GM12878 (cell line): ENCODE measurements around the gene COL23A1. TPM values are rescaled to one million over a fixed set of nuclear protein-coding genes. Genes with fewer than 3 reads are reported as not detected.

Source experiments
- ATAC-seq: fragments of 200-7000 bp; cut with Tn5 transposase; 3 replicates; pipeline ENCODE4 v1.9.1; 2020; ENCODE audit warnings: mild to moderate bottlenecking, moderate library complexity
- BruUV-seq: library from RNA; stranded (reverse); fragments of 400-500 nt; replicated peaks from 2 replicates; lab custom pipeline; 2021; lab: Mats Ljungman, UMichigan
- CTCF ChIA-PET: fragments of 300-600 bp; sonication (Branson Sonifier 250); formaldehyde crosslinking; extraction: SDS; loops from one replicate; lab custom pipeline; 2021; ENCODE audit warnings: inconsistent platforms; lab: Yijun Ruan, JAX
- POLR2A ChIA-PET: fragments of 350-600 bp; formaldehyde crosslinking; extraction: SDS; loops from one replicate; lab custom pipeline; 2021; ENCODE audit warnings: inconsistent platforms; lab: Charles Lee
- RAD21 ChIA-PET: fragments of 300-600 bp; sonication (Branson Sonifier 250); formaldehyde crosslinking; loops from one replicate; lab custom pipeline; 2023; ENCODE audit warnings: antibody characterized with exemption; ENCODE audit not compliant: unreplicated experiment; lab: Charles Lee
- SMC1A ChIA-PET: fragments of 300-600 bp; sonication (Branson Sonifier 250); formaldehyde crosslinking; loops from one replicate; lab custom pipeline; 2023; ENCODE audit not compliant: unreplicated experiment, uncharacterized antibody; lab: Charles Lee
- DNase-seq: peaks from one replicate; pipeline ENCODE4 v3.0.0-alpha.2; 2011; ENCODE audit warnings: low read depth, low spot score
- FAIRE-seq: peaks from 3 replicates; lab custom pipeline; 2011; peaks lifted over from hg19 to GRCh38; lab: Jason Lieb, UNC
- H2AFZ ChIP-seq: 2 replicates; pipeline ENCODE4 v1.6.0; 2011; ENCODE audit warnings: low read depth, low read length, control low read depth; ENCODE audit not compliant: control insufficient read depth
- H3K27ac ChIP-seq: 2 replicates; pipeline ENCODE4 v1.5.1; 2011; ENCODE audit warnings: control low read depth; ENCODE audit not compliant: control insufficient read depth, insufficient read depth
- H3K27me3 ChIP-seq, 2 experiments: replicated peaks in 1 of 2; 2 replicates each; pipeline versions ENCODE4 v1.6.0 to v1.6.1; 2011; ENCODE audit warnings: low read length in 1 of 2; ENCODE audit not compliant: control insufficient read depth in 2 of 2, insufficient read depth in 2 of 2
- H3K36me3 ChIP-seq, 2 experiments: 2 replicates each; pipeline ENCODE4 v1.5.1; 2011; ENCODE audit warnings: low read length in 1 of 2; ENCODE audit not compliant: control insufficient read depth in 2 of 2, insufficient read depth in 2 of 2
- H3K4me1 ChIP-seq: 2 replicates; pipeline ENCODE4 v1.6.1; 2011; ENCODE audit warnings: mild to moderate bottlenecking, low read length, moderate library complexity, mixed read lengths; ENCODE audit not compliant: control insufficient read depth, insufficient read depth
- H3K4me2 ChIP-seq: 2 replicates; pipeline ENCODE4 v1.6.0; 2011; ENCODE audit warnings: control low read depth; ENCODE audit not compliant: control insufficient read depth, insufficient read depth
- H3K4me3 ChIP-seq: fragments of 200-600 bp; sonication (generic); 2 replicates; pipeline ENCODE4 v1.5.1; 2016
- H3K79me2 ChIP-seq: 2 replicates; pipeline ENCODE4 v1.6.0; 2011; ENCODE audit warnings: low read length; ENCODE audit not compliant: control insufficient read depth, insufficient read depth
- H3K9ac ChIP-seq: 2 replicates; pipeline ENCODE4 v1.8.0; 2011; ENCODE audit warnings: low read length, control low read depth, mixed read lengths; ENCODE audit not compliant: control insufficient read depth, insufficient read depth
- H3K9me3 ChIP-seq: replicated peaks from 3 replicates; pipeline ENCODE4 v1.5.1; 2011; ENCODE audit warnings: mild to moderate bottlenecking, low read length; ENCODE audit not compliant: control insufficient read depth, insufficient read depth
- H4K20me1 ChIP-seq: 2 replicates; pipeline ENCODE4 v1.6.0; 2011; ENCODE audit not compliant: control insufficient read depth, insufficient read depth
- BACH1 ChIP-seq: fragments of 450-650 bp; IDR thresholded peaks from 2 replicates; pipeline ENCODE4 v1.6.1; 2017; ENCODE audit warnings: mild to moderate bottlenecking, borderline replicate concordance
- FOS ChIP-seq: IDR thresholded peaks from 3 replicates; pipeline ENCODE4 v1.6.1; 2011; ENCODE audit warnings: borderline replicate concordance; ENCODE audit not compliant: insufficient read length; ENCODE audit errors: extremely low read depth
- HCFC1 ChIP-seq: fragments of 150-350 bp; IDR thresholded peaks from 2 replicates; pipeline ENCODE4 v1.6.1; 2014; ENCODE audit warnings: low read length
- SMAD1 ChIP-seq: fragments of 450-650 bp; IDR thresholded peaks from 2 replicates; pipeline ENCODE4 v1.6.1; 2018; ENCODE audit warnings: mild to moderate bottlenecking, low read depth; ENCODE audit not compliant: partially characterized antibody
- ZNF274 ChIP-seq: IDR thresholded peaks from one replicate; pipeline ENCODE4 v1.8.0; 2011; ENCODE audit not compliant: insufficient read length, insufficient read depth
- WGBS: methylation state at CpG from one replicate; pipeline ENCODE4 v1.1.6; 2016; ENCODE audit warnings: low lambda C conversion rate; ENCODE audit not compliant: insufficient replicate concordance, insufficient coverage; ENCODE audit errors: missing lambda C conversion rate; 5-methylcytosine and 5-hydroxymethylcytosine counted together
- in situ Hi-C: fragments of 300-500 bp; cut with MboI; formaldehyde crosslinking; loops from 9 replicates; pipeline ENCODE4 v1.14.3; 2018; ENCODE audit warnings: mixed read lengths
- intact Hi-C: fragments of 100-400 bp; cut with micrococcal nuclease; formaldehyde crosslinking; loops from one replicate; pipeline ENCODE4 v1.14.2; 2022; ENCODE audit not compliant: unreplicated experiment
- polyA plus RNA-seq, 11 experiments: library from polyadenylated mRNA; depleted of rRNA in 4 of 11; unstranded in 6 of 11; stranded (reverse) in 5 of 11; fragments of >200 nt; fragmentation: Nextera tagmentation in 4 of 11; fragmentation: Illumina TruSeq in 1 of 11; extraction: Ambion mirVana in 4 of 11; extraction: Trizol in 1 of 11; gene quantifications; 1 replicate in 1 of 11; 2 replicates in 10 of 11; pipeline versions ENCODE4 v1.2.1 to v1.2.3, GENCODE V29; 2011 to 2016; ENCODE audit warnings: inconsistent platforms in 2 of 11, missing spikeins in 2 of 11, low read depth in 1 of 11
- total RNA-seq, 4 experiments: library from RNA; depleted of rRNA in 3 of 4; stranded (reverse); fragments of >200 nt in 3 of 4; fragmentation: Illumina TruSeq in 1 of 4; extraction: Trizol in 1 of 4; gene quantifications; 2 replicates each; pipeline versions ENCODE4 v1.2.1 to v1.2.3, GENCODE V29; 2013 to 2021
- TF ChIP-seq, protein P1 (sequence below): fragments of 450-650 bp; IDR thresholded peaks from 2 replicates; pipeline ENCODE4 v1.6.1; 2017; ENCODE audit warnings: mild to moderate bottlenecking, moderate library complexity
- TF ChIP-seq, protein P2 (sequence below): IDR thresholded peaks from 2 replicates; pipeline ENCODE4 v1.6.1; 2011; ENCODE audit warnings: borderline replicate concordance, low read depth, mild to moderate bottlenecking, moderate library complexity, mixed read lengths, low read length; ENCODE audit not compliant: insufficient read depth; ENCODE audit errors: extremely low read length
- TF ChIP-seq, protein P3 (sequence below): fragments of 450-650 bp; IDR thresholded peaks from 2 replicates; pipeline ENCODE4 v1.6.1; 2014; ENCODE audit warnings: mild to moderate bottlenecking

COL23A1 gene
- total and polyA plus RNA-seq, 10 of the 15 experiments (the other 5 are each of a cell fraction or from before 2014, with no cell fraction given): 0.03 to 0.83 (median 0.09) TPM; not detected in 5

DNA sequence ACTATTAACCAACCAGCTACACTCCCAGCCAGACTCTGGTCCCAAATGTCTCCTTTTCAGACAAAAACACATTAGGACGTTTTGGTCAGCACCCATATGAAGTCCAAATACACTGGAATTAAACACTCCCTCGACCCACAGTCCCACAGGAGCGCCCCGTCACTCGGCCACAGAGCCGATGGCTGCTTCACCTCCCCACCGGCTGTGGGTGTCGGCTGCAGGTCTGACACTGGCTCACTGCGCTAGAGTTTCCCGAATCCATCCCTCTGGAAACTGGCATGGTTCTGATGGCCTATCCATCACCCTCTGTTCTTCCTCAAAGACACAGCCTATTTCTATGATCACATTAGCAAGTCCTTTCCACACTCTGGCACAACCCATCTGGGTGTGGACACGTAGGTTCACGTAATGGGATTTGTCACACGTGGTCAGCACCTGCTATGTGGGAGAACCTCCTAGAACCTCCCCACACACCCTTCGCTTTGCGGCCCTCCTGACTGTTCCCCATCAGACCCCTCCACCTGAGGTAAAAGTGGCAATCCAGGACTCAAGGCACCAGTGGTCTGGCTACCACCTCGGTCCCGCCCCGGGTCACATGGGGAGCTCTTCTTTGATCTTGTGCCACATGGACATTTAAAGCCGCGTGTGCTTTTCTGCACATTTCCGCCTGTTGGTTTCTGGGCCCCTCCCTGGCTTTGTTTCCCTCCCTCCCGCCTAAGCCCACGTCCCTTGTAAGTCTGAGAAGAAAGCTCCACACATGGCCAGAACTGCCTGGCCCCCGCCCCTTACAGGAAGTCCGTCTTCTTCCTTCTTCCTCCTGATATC lies 226.5 kb downstream of the COL23A1 start (continued):
- TF ChIP-seq, protein P1, sequence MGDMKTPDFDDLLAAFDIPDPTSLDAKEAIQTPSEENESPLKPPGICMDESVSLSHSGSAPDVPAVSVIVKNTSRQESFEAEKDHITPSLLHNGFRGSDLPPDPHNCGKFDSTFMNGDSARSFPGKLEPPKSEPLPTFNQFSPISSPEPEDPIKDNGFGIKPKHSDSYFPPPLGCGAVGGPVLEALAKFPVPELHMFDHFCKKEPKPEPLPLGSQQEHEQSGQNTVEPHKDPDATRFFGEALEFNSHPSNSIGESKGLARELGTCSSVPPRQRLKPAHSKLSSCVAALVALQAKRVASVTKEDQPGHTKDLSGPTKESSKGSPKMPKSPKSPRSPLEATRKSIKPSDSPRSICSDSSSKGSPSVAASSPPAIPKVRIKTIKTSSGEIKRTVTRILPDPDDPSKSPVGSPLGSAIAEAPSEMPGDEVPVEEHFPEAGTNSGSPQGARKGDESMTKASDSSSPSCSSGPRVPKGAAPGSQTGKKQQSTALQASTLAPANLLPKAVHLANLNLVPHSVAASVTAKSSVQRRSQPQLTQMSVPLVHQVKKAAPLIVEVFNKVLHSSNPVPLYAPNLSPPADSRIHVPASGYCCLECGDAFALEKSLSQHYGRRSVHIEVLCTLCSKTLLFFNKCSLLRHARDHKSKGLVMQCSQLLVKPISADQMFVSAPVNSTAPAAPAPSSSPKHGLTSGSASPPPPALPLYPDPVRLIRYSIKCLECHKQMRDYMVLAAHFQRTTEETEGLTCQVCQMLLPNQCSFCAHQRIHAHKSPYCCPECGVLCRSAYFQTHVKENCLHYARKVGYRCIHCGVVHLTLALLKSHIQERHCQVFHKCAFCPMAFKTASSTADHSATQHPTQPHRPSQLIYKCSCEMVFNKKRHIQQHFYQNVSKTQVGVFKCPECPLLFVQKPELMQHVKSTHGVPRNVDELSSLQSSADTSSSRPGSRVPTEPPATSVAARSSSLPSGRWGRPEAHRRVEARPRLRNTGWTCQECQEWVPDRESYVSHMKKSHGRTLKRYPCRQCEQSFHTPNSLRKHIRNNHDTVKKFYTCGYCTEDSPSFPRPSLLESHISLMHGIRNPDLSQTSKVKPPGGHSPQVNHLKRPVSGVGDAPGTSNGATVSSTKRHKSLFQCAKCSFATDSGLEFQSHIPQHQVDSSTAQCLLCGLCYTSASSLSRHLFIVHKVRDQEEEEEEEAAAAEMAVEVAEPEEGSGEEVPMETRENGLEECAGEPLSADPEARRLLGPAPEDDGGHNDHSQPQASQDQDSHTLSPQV: no peak
- TF ChIP-seq, protein P2, sequence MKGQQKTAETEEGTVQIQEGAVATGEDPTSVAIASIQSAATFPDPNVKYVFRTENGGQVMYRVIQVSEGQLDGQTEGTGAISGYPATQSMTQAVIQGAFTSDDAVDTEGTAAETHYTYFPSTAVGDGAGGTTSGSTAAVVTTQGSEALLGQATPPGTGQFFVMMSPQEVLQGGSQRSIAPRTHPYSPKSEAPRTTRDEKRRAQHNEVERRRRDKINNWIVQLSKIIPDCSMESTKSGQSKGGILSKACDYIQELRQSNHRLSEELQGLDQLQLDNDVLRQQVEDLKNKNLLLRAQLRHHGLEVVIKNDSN: no peak

DNA sequence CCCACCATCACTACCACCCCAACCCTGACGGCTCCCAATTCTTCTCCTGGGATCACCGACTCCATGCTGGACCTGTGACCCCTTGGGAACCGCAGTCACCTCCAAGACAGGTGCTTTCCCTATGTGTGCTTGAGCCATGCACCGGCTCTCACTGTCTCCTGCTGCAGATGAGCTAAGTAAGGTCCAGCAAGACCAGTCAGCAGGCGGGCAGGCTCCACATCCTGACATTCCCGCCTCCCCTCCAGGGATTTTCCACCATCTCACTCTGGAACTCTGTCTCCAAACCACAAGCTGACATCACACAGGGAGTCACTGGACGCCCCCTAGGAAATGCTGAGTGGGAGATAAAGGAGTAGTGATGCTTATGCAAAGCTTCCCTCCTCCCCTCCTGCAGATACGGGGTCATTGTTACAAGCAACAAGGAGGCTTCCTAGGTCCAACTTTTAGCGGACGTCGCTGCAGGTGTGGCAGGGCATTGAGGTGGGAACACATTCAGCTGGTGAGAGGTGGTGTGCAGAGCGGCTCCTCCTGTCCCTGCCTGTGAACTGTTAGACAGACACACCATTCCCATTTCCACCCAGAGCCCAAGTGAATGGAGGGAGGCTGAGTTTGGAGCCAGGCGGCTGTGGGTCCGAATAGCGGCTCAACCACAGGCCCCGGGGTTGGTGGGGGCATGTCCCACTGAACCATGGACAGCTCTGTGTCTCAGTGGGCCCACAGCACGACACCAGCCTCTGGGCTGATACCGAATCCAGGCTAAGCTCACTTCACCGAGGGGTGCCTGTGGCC lies 228.3 kb downstream of the COL23A1 start:
- RAD21 ChIA-PET: no interaction called here
- intact Hi-C loops (no loop called here), in situ Hi-C loops (no loop called here)
- no peaks in the 10 kb centered on the region for H3K27me3 ChIP-seq
- H3K4me1 ChIP-seq: no peaks in the 10 kb centered on the region
- 30% methylated on average over 19 of the region's 19 CpGs for WGBS
- BruUV-seq: no TSS peak
- FAIRE-seq (no peak), DNase-seq (no peak), ATAC-seq (no peak)
- H3K4me3 ChIP-seq: no peak overlapping the region
- no peaks in the 10 kb centered on the region for H3K36me3 ChIP-seq
- no peaks in the 10 kb centered on the region for H4K20me1 ChIP-seq
- CTCF ChIA-PET: no interaction called here
- H3K9ac ChIP-seq: no peak overlapping the region
- no peak overlapping the region for H2AFZ ChIP-seq
- SMC1A ChIA-PET: no interaction called here
- no peaks in the 10 kb centered on the region for H3K79me2 ChIP-seq
- TF ChIP-seq BACH1 (no peak), ZNF274 (no peak), HCFC1 (no peak), SMAD1 (no peak), FOS (no peak)
- TF ChIP-seq, protein P2: no peak
- TF ChIP-seq, protein P3, sequence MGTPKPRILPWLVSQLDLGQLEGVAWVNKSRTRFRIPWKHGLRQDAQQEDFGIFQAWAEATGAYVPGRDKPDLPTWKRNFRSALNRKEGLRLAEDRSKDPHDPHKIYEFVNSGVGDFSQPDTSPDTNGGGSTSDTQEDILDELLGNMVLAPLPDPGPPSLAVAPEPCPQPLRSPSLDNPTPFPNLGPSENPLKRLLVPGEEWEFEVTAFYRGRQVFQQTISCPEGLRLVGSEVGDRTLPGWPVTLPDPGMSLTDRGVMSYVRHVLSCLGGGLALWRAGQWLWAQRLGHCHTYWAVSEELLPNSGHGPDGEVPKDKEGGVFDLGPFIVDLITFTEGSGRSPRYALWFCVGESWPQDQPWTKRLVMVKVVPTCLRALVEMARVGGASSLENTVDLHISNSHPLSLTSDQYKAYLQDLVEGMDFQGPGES: no peak
- POLR2A ChIA-PET: no interaction called here
- no peak overlapping the region for H3K4me2 ChIP-seq
- H3K27ac ChIP-seq: no peak overlapping the region
- H3K9me3 ChIP-seq: no peaks in the 10 kb centered on the region
